HS-5 (cell line): ENCODE measurements around the gene SMARCD3.

Source experiments
- DNase-seq: peaks from one replicate; pipeline ENCODE4 v3.0.0-alpha.2; 2012; ENCODE audit warnings: low read depth

Gene SMARCD3

DNA sequence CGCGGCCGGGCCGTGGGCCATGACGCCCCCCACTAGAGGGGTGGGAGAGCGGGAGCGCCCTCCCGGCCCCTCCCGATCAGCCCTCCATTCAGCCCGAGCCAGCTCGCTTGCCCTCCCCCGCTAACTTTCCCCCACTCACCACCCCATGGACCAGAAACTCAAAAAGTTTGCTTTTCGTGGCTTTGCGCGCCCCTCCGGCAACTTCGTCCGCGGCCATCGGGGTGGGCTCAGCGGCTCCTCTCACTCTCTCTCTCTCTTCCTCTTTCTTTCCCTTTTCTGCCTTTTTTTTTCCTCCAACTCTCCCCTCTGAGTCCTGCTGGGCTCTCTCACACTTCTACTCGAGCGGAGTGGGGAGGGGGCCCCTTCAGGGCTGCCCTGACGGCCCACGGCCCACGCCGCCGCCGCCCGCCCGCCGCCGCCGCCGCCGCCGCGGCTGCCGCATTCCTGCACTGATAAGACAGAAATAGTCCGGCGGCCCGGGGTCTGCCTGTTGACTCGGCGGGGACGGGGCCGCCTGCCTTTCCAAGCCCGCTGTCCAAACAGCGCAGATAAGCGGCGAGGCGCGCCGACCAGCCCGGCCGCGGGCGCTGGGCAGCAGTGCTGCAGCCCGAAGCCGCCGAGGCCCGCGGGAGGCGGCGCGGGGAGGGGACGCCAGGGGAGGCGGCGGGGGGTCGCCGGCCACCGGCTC is at the start of gene SMARCD3:
Gene SMARCD3 (minus strand): TSS at position 349 of the 688 bp plus-strand sequence. CDS start 132 bp downstream, at position 217.
- no peak for DNase-seq

DNA sequence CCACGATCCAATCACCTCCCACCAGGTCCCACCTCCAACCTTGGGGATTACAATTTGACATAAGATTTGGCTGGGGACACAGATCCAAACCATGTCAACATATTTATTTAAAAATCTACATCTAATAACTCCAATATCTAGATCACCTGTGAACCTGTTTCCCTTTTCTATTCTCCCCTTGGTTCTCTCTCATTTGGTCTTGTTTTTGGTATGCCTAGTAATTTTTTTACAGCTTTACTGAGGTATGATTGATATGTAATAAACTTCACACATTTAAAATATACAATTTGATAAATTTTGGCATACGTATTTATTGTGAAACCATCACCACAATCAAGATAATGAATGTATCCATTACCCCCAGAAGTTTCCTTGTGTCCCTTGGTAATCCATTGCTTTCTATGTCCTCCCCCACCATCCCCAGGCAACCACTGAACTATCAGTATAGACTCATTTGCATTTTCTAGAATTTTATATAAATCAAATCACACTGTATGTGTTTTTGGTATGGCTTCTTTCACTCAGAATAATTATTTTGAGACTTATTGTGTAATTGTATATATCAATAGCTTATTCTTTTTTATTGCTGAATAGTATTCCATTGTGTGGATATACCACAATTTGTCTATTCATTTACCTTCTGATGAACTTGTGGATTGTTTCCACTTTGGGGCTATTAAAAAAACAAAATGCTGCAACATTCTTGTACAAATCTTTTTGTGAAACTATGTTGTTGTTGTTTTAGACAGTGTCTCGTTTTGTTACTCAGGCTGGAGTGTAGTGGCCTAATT is 47.9 kb upstream of the SMARCD3 start:
- DNase-seq, result no peak

DNA sequence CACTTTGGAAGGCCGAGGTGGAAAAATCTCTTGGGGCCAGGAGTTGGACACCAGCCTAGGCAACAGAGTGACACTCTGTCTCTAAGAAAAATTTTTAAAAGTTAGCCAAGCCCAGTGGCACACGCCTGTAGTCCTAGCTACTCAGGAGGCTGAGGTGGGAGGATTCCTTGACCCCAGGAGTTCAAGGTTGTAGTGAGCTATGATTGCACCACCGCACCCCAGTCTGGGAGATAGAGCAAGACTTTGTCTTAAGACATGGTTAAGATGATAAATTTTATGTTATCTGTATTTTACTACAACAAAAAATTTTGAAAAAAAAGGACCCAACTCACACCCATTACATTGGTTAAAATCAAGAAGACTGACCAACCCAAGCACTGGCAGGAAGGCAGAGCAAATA is 44.4 kb upstream of the SMARCD3 start:
- no peak for DNase-seq

DNA sequence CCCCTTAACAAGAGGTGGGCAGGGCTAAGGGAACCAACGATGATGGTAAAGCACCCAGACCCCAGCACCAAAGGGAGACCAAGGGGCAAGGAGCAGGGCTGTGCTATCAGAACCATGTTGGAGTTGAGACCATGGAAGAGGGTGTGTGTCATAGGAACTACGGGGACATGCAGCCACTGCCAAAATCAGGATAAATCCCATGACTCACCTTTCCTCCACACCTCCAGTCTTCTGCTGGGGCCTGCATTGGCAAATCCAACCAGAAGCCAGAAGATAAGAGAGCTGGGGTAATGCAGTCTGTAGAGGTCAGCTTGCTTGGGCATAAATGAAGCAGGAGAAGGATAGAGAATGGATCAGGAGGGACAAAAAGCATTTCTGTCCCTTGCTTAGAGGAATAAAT is 42.7 kb upstream of the SMARCD3 start:
- DNase-seq, result no peak

DNA sequence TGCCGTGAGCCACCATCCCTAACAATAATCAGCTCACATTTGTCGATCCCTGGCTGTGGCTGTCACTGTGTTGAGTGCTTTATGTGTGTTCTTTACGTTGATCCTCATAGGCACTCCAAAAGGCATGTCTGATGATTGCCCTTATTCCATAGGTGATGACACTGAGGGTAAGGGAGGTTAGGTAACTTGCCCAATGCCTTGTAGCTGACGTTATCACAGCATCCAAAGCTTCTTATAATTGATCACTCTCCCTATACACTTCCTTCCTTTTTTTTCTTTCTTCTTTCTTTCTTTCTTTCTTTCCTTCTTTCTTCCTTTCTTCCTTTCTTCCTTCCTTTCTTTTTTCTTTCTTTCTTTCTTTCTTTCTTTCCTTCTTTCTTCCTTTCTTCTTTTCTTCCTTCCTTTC is 41.9 kb upstream of the SMARCD3 start:
- no peak for DNase-seq

DNA sequence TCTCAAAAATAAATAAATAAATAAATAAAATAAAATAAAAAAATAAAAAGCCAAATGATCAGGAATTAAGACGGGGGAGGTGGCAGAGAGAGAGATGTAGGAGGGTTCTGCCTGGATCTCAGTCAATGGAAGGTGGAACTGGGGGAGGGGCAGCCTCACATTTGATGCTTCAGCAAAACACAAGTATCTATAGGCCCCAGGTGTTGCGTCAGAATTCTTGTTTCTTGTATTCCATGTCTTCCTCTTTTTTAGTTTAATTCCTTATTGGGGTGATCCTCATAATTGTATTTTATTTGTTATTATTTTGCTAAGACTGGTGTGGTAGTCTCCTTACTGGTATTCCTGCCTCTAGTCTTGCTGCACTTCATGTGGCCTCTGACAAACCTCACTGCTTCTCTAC is 41.4 kb upstream of the SMARCD3 start:
- DNase-seq, result no peak

DNA sequence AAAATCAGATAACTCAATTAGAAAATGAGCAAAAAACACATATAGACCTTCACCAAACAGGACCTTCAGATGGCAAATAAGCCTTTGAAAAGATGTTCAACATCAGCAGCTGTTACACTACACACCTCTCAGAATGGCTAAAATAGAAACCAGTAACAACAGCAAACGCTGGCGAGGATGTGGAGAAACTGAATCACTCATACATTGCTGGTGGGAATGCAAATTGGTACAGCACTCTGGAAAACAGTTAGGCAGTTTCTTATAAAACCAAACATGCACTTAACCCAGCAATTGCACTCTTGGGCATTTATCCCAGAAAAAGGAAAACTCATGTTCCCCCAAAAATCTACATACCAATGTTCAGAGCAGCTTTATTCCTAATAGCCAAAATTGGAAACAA is 37.7 kb upstream of the SMARCD3 start:
- no peak for DNase-seq

DNA sequence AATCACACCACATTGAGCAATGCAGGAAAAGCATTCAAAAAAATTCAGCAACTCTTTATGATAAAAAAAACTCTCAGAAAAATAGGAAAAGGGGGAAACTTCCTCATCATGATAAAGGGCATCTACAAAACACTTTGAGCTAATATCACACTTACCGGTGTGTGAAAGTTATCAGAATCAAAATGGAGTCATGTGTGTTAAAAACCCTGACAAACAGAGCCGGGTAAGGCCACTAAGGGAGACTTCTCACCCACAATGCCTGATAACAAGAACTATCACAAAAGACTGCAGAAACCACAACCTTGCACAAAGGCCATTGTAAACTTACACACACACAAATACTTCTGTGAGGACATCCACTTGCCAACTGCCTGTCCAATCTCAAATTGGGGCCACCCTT is 34.8 kb upstream of the SMARCD3 start:
- DNase-seq, result no peak

DNA sequence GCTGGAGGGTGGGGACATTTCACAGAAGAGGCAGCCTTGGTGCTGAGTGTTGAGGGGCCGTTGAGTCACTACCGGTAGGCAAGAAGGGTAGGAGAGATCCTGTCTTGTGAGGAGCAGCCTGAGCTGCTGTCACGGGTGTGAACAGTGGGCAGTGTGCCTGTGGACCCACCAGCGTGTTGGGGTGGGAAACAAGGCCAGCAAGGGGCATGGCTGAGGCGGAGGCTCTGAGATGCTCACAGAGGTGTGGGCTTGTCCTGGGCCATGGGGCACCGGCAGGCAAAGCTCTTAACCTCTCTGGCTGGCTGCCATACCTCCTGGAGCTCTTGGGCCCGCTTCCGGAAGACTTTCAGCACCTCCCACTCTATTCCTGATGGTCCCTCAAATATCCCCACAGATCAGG is 33.6 kb upstream of the SMARCD3 start:
- DNase-seq, result no peak

DNA sequence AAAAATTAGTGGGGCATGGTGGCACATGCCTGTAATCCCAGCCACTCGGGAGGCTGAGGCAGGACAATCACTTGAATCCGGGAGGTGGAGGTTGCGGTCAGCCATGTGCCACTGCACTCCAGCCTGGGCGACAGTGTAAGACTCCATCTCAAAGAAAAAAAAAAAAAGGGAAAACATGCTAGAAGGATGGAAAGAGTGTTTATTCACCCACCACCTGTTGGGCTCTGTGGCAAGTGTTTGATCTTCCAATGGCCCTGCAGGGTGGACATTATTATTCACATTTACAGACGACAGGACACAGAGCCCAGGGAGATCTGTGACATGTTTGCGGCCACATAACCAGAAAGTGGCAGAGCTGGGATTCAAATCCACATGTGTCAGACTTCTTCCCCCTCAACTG is 33.2 kb upstream of the SMARCD3 start:
- no peak for DNase-seq

DNA sequence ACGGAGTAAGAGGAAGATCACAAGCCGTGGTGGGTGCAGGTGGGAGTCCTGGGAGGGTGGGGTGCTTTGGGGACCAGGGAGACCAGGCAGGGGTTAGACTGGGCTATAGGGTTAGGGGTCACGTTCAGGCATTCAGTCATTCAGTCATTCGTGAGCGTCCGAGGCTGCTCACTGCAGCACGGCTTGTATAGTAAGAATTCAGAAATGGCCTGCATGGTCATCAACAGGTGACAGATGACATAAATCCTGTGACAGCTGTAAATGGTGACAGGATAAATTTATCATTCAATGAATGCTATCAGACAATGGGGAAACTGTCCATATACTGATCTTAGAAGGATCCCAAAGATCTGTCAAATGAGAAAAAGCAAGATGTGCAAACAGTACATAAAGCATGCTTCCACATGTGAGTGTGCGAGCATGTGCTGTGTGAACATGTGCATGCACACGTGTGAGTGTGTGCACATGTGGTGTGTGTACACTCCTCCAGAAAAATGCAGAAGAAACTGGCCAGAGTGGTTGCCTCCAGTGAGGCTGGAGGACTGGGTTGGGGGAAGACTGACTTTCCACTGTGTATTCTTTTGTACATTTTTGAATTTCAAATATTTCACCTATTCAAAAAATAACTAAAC is 32.0 kb upstream of the SMARCD3 start:
- DNase-seq, result no peak

DNA sequence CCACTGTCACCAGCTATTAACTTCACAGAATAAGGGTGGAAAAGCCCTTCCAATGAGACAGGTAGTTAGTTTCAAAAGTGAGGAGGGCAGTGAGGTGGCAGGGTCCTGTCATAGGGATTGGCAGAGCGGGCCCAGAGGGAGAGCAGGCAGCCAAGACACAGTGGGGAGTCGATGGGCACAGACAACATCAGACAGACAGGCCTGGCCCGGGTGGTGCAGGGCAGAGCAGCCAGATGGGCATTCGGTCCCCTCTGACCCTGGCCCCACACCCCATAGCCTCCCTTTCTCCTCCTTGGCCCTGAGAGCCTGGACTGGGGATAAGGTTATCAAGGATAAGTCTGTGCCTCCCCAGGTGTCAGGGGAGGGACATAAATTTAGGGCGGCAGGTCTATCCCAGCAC is 31.4 kb upstream of the SMARCD3 start:
- DNase-seq, result no peak

DNA sequence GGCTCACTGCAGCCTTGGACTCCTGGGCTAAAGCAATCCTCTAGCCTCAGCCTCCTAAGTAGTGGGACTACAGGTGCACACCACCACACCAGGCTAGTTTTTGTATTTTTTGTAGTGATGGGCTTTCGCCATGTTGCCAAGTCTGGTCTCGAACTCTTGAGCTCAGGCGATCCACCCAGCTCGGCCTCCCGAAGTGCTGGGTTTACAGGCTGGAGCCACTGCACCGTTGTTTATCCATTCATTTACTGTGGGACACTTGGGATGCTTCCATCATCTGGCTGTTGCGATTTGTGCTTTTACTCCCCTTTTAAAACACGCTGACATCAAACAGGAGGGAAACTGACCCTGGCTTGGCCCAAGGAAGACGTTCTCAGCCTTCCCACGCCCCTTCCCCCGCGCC is 30.5 kb upstream of the SMARCD3 start:
- no peak for DNase-seq

DNA sequence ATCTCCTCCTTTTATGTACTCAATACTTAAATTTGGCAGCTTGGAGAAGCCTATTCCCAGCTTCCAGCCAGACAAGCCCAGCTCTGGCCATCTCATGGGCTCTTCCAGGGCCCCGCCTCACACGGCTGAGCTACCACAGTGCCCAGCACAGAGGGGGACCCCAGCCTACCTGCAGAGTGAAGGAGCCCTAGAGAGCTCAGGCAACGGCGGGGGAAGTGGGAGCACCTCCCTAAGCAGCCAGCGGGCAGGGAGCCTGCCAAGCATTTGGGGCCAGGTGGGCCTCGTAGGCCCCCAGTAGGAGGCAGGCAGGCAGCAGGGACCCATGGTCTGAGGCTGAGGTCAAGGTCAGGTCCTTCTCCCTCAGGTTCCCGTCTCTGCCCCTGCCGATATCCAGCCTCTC is 29.1 kb upstream of the SMARCD3 start:
- DNase-seq, result no peak

DNA sequence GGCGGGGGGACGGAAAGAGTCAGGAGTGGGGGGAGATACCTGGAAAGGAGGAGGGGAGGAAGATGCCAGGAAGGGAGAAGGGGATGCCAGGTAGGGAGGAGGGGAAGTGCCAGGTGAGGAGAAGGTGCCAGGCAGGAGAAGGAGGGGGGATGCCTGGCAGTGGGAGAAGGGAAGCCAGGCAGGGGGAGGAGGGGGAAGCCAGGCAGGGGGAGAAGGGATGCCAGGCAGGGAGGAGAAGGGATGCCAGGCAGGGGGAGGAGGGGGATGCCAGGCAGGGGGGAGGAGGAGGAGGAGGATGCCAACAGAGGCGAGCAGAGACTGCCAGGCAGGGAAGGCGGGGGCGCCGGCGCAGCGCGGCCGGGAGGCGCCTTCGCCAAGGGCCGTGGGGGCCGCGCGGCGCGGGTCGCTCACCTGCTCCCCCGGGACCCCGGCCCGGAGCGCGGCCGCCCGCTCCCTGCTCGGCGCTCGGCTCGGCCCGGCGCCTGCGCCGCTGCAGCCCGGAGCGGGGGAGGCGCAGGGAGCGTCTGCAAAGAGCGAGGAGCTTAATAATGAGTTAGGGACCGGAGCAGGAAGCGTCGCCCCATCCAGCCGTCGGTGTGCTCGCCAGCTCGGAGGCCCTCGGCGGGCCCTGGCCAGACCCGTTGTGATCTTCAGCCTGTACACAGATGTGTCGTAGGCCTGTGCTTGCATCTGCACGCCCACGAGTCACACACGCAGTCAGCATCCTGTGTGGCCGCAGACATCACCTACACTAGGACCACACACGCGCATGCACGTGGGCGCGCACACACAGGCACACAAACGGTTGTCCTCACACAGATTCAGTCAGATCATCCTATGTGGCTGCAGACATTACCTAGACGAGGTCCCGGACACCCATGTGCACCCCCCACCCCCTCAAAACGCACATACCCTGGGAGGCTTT is 28.4 kb upstream of the SMARCD3 start:
- no peak for DNase-seq

DNA sequence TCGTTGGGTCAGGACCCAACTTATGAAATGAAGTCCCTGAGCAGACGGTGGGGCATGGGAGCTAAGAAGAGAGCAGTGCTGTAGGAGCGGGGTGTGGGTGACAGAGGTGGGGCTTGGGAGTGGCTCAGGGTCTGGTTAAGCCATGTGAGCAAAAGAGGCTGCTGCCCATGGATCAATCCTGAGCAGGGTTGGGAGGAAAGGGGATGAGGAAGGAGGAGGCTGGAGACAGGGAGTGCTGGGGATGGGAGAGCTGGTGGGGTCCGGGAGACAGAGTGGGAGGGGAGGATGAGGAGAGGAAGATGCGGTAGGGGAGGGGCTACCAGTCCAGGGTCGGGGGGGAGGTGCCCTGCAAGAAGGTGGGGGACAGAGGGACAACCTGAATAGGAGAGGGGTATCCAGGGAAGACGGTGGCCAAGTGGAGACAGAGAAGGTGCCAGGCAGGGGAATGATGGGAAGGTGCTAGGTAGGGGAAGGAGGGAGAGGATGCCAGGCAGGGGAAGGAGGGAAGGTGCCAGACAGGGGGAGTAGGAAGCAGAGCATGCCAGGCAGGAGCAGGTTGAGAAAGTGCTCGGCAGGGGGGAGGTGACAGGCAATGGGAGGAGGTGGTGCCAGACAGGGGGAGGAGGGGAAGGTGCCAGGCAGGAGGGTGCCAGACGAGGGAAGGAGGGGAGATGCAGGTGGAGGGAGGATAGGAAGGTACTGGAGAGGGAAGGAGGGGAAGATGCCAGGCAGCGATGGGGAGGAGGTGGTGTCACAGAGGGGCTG is 27.5 kb upstream of the SMARCD3 start:
- DNase-seq, result no peak

DNA sequence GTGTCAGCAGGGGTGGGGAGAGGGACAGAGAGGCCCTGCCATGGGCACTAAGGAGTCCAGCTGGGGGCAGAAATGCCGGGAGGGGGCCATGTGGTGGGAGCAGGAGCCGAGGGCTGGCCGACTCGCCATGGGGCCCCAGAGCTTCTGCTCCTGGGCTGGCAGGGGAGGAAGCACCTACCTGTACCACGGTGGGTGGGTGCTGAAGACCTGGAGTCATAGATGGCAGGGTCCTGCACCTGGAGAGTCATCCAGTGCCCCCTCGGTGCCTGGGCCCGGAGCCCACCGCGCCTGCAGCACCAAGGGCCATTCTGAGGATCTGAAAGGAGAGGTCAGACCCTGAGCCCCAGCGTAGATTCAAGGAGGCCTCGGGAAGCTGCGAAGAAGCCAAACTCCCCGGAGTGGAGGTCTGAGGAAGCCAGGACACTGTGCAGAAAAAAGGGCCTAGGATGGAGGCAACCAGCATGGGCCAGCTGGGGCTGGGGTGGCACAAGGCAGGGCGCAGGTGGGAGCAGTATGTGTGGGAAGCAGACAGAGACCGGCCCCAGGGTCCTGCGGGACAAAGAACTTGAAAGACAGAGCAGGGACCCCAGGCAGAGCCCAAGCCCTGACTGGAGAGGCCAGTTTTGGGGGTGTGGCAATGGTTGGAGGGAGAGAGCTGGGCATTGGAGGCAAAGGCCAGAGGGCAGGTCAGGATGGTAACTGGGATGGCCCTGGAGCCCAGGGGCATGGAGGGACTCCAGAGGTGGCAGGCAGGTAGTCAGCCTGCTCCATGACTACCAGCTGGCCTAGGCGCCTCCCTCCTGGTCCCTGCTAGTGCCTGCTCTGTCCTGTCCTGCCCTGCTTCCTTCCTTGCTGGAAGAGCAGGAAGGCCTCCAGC is 26.7 kb upstream of the SMARCD3 start:
- DNase-seq, result no peak

DNA sequence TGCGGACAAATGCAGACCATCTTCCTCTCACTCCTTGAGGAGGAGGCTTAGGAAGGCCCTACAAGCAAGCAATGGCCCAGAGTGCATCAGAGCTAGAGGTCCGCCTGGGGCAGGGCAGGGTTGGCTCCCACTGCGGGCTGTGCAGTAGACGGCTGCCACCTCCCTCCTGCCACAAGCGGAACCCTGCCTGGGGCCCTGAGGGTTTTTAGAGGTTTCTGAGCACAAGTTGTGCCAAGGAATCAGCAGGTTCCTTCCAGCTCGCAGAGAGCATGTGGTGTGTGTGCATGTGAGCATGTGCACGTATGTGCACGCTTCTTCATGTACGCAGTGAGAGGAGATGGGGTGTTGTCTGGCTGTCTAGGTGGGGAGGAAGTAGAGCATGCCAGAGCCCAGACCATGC is 25.9 kb upstream of the SMARCD3 start:
- no peak for DNase-seq

DNA sequence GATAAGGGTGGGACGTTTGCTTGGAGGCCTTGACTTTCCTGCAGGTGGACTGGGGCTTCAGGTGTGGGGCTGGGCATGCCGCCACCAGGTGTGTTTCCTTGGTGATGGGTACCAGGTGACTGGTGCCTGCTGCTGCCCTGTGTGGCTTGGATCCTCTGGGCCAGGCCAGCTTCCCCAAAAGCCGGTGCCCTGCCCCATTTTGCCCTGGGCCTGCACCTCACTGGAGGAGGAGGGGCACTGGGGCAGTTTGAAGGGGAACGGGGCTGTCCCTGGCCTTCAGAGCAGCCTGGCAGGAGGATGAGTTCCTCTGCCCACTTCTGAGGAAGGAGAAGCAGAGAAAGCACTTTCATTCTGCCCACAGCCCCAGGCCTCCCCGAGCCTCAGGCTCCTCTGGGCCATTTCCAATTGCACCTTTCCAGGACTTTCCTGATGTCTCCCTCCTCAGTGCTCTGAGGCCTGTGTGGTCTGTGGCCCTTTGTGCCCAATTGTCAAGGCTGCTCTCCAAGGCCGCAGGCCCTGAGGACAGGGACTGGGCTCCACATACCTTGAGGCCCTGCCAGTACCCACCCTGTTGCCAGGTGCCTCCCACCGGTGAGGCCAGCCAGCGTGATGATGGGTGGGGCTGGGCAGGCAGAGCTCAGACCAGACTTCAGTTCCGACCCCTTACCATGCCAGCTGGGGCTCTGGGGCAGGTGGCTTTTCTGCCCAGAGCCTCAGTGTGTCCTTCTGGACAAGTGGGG is 25.3 kb upstream of the SMARCD3 start:
- no peak for DNase-seq

DNA sequence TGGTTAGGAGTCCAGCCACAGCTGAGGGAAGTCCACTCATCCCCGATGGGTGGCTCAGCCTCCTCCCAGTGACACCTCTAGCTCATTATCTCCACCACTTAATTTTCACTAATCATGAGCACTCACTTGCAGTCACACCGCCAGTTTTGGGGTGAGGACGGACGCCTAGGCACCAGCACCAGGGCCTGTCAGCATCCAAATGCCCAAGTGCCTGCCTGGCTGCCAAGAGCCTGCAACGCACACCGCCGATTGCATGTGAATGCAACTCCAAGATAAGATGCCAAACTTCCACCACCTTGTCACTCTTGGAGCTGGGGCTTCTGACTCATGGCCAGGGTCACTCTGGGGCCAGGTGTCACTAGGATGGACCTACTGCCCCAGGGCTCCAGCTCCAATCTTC is 24.4 kb upstream of the SMARCD3 start:
- DNase-seq, result no peak
